ENCODE results near the gene LPAR6. TPM values are rescaled to one million over a fixed set of nuclear protein-coding genes. Genes with fewer than 3 reads are reported as not detected.

Gene LPAR6
- total and polyA plus RNA-seq, 2 of the 13 experiments (the other 11 are each of a cell fraction or from before 2014, with no cell fraction given), result 24.4 to 149 TPM

- TF ChIP-seq HMGXB4 (CRISPR knock-in tag; IDR thresholded peaks at IDR 0.05; ENCODE audit: borderline replicate concordance in 1 of 2, low read depth in 1 of 2) (no peak), U2AF2 (IDR thresholded peaks at IDR 0.05; ENCODE audit: low read depth, low read length) (no peak)
Measured at GRCh38 chr13:48405875-48406274, 7.0 kb downstream of the LPAR6 start (continued).

GRCh38 chr13:48404952-48405351 is 8.0 kb downstream of the LPAR6 start:
- FAIRE-seq, result no peak
- in situ Hi-C loops (cut with HindIII; ENCODE audit: extremely low pct_ligation_motif_present, low pct_unique_long_range_greater_than_20kb) (no loop called here), intact Hi-C loops (cut with micrococcal nuclease; ENCODE audit: unreplicated experiment) (loop anchor here (10.0 kb wide), 1 partner anchor 170 kb away; no protein-coding TSS in a partner anchor)
- CTCF ChIA-PET (ENCODE audit: low intra/inter-chr PET ratio, low total read pairs), result no interaction called here
- Histone ChIP-seq H4K20me1 (ENCODE audit: insufficient read depth, low read length) (peaks cover under 1% of the 10 kb centered on the region; the same call in 1 of the 2 replicates), H3K36me3 (replicated peaks in 1 of 2; ENCODE audit: control insufficient read depth in 1 of 2, insufficient read depth in 2 of 2, low read length in 2 of 2) (0 out of 5 replicates have a peak, but pooled peaks cover 0 to 3% of the 10 kb centered on the region in 2 experiments), H3K27me3 (ENCODE audit: control insufficient read depth in 1 of 2, insufficient read depth in 2 of 2, low read length in 2 of 2) (no peaks in the 10 kb centered on the region), H3K4me2 (ENCODE audit: low read depth, low read length) (no peak overlapping the region), H3K4me3 (replicated peaks in 1 of 3; ENCODE audit: insufficient read depth in 1 of 3, low read depth in 2 of 3, low read length in 3 of 3) (no peak overlapping the region), H2AFZ (ENCODE audit: low read length) (no peak overlapping the region), H3K27ac (ENCODE audit: extremely low read length, insufficient read depth, low read length) (no peak overlapping the region), H3K4me1 (ENCODE audit: insufficient read depth, low read length) (peaks cover 40% of the 10 kb centered on the region), H3K9me3 (ENCODE audit: low read length) (no peaks in the 10 kb centered on the region), H3K79me2 (ENCODE audit: insufficient read depth, low read length) (peaks cover 34% of the 10 kb centered on the region), H3K9ac (ENCODE audit: insufficient read depth, low read depth, low read length) (no peak overlapping the region)
- no peak for DNase-seq (ENCODE audit: low spot score)
- POLR2A ChIA-PET, result no interaction called here
- 94% methylated on average over 1 of the region's 1 CpG for WGBS (ENCODE audit: low lambda C conversion rate)
- no TSS peak for BruUV-seq (replicated peaks)
- no peak for ATAC-seq
- TF ChIP-seq NFIC (IDR thresholded peaks at IDR 0.05; ENCODE audit: low read length) (no peak), ONECUT2 (CRISPR knock-in tag; IDR thresholded peaks at IDR 0.05) (no peak), KAT2B (IDR thresholded peaks at IDR 0.05; ENCODE audit: borderline replicate concordance, low read depth, low read length) (no peak)

Data from HepG2 (cell line).